B cell (primary cell): ENCODE measurements around the gene ZNF175. TPM values are rescaled to one million over a fixed set of nuclear protein-coding genes. Genes with fewer than 3 reads are reported as not detected.

ENCODE experiments used
- ATAC-seq: fragments of 200-7000 bp; cut with Tn5 transposase; one replicate; pipeline ENCODE4 v1.10.0; 2021; ENCODE audit warnings: low read depth, mild to moderate bottlenecking, moderate number of reproducible peaks, moderate library complexity
- CTCF ChIA-PET: fragments of 350-600 bp; sonication (Branson Sonifier 250); formaldehyde crosslinking; loops from one replicate; lab custom pipeline; 2021; ENCODE audit warnings: antibody characterized with exemption, inconsistent platforms; lab: Charles Lee
- POLR2A ChIA-PET: fragments of 350-600 bp; sonication (Branson Sonifier 250); formaldehyde crosslinking; loops from one replicate; lab custom pipeline; 2021; ENCODE audit warnings: antibody characterized with exemption; lab: Charles Lee
- DNase-seq: peaks from one replicate; pipeline ENCODE4 v3.0.0; 2013
- H2AFZ ChIP-seq: 2 replicates; pipeline ENCODE4 v1.6.1; 2012; ENCODE audit warnings: mild to moderate bottlenecking, low read depth, low read length; ENCODE audit not compliant: insufficient read depth, poor library complexity, severe bottlenecking
- H3K27ac ChIP-seq, 2 donors: 1 replicate in 1 of 2; 2 replicates in 1 of 2; pipeline ENCODE4 v1.5.1; 2012 to 2013; ENCODE audit warnings: low read length in 2 of 2, mild to moderate bottlenecking in 2 of 2, moderate library complexity in 1 of 2
- H3K27me3 ChIP-seq, 4 experiments: fragments of 200-600 bp in 1 of 4; sonication (generic) in 1 of 4; replicated peaks in 1 of 4; 1 replicate in 2 of 4; 2 replicates in 2 of 4; pipeline versions ENCODE4 v1.6.1 to v1.7.0; 2013 to 2016; ENCODE audit warnings: low read length in 3 of 4, mild to moderate bottlenecking in 2 of 4, mixed read lengths in 1 of 4, moderate library complexity in 1 of 4; ENCODE audit not compliant: insufficient read depth in 4 of 4, control insufficient read depth in 3 of 4; ENCODE audit errors: control extremely low read depth in 1 of 4
- H3K36me3 ChIP-seq, 2 experiments: replicated peaks in 1 of 2; 1 replicate in 1 of 2; 2 replicates in 1 of 2; pipeline versions ENCODE4 v1.6.1 to v1.7.1; 2013; ENCODE audit warnings: low read length in 1 of 2; ENCODE audit not compliant: insufficient read depth in 2 of 2, control insufficient read depth in 1 of 2; ENCODE audit errors: control extremely low read depth in 1 of 2, extremely low read depth in 1 of 2
- H3K4me1 ChIP-seq, 2 donors: fragments of 200-600 bp in 1 of 2; sonication (generic) in 1 of 2; 1 replicate in 1 of 2; 2 replicates in 1 of 2; pipeline versions ENCODE4 v1.5.1 to v1.6.1; 2013 to 2017; ENCODE audit warnings: low read length in 2 of 2; ENCODE audit not compliant: control insufficient read depth in 2 of 2, insufficient read depth in 2 of 2
- H3K4me2 ChIP-seq: replicated peaks from 2 replicates; pipeline ENCODE3; 2012; ENCODE audit warnings: mild to moderate bottlenecking, low read depth, low read length; ENCODE audit not compliant: poor library complexity, severe bottlenecking
- H3K4me3 ChIP-seq, 5 experiments: fragments of 200-600 bp in 1 of 5; sonication (generic) in 1 of 5; 1 replicate in 3 of 5; 2 replicates in 2 of 5; pipeline versions ENCODE4 v1.5.1 to v1.7.0; 2011 to 2016; ENCODE audit warnings: low read length in 4 of 5, mild to moderate bottlenecking in 4 of 5, low read depth in 2 of 5, control low read depth in 1 of 5, moderate library complexity in 1 of 5; ENCODE audit not compliant: insufficient read depth in 1 of 5; ENCODE audit errors: control extremely low read depth in 1 of 5, extremely low read depth in 1 of 5
- H3K79me2 ChIP-seq: fragments of 200-600 bp; sonication (generic); one replicate; pipeline ENCODE4 v1.6.0; 2016; ENCODE audit warnings: low read length; ENCODE audit not compliant: control insufficient read depth, insufficient read depth
- H3K9ac ChIP-seq: fragments of 200-600 bp; sonication (generic); 2 replicates; pipeline ENCODE4 v1.6.1; 2017; ENCODE audit warnings: mild to moderate bottlenecking, low read length, moderate library complexity
- H3K9me3 ChIP-seq, 3 donors: one replicate each; pipeline versions ENCODE4 v1.6.1 to v1.7.1; 2013; ENCODE audit warnings: low read length in 2 of 3; ENCODE audit not compliant: control insufficient read depth in 2 of 3, insufficient read depth in 1 of 3; ENCODE audit errors: control extremely low read depth in 1 of 3
- H4K20me1 ChIP-seq: 2 replicates; pipeline ENCODE4 v1.6.0; 2012; ENCODE audit warnings: mild to moderate bottlenecking, low read length; ENCODE audit not compliant: insufficient read depth, control insufficient read depth, poor library complexity, severe bottlenecking
- H3K27ac Mint-ChIP-seq: one replicate; pipeline ENCODE4 v1.8.0; 2021; ENCODE audit warnings: mixed read lengths
- H3K27me3 Mint-ChIP-seq: one replicate; pipeline ENCODE4 v1.8.0; 2021; ENCODE audit warnings: mixed read lengths
- H3K4me1 Mint-ChIP-seq: one replicate; pipeline ENCODE4 v1.8.0; 2021; ENCODE audit warnings: mixed read lengths
- H3K4me3 Mint-ChIP-seq: one replicate; pipeline ENCODE4 v1.8.0; 2021; ENCODE audit warnings: mixed read lengths
- H3K9me3 Mint-ChIP-seq: one replicate; pipeline ENCODE4 v1.8.0; 2022; ENCODE audit warnings: mixed read lengths; ENCODE audit not compliant: insufficient read depth
- EZH2 ChIP-seq: IDR thresholded peaks from 2 replicates; pipeline ENCODE4 v1.6.1; 2012; ENCODE audit warnings: borderline replicate concordance, low read depth, mild to moderate bottlenecking, moderate library complexity, low read length; ENCODE audit not compliant: insufficient read depth, poor library complexity, severe bottlenecking
- WGBS: methylation state at CpG from one replicate; pipeline ENCODE4 v1.1.5; 2013; ENCODE audit warnings: missing lambda C conversion rate; ENCODE audit not compliant: insufficient coverage; 5-methylcytosine and 5-hydroxymethylcytosine counted together
- intact Hi-C: fragments of 100-400 bp; cut with micrococcal nuclease; formaldehyde crosslinking; loops from one replicate; pipeline ENCODE4 v1.10.0; 2022
- polyA plus RNA-seq: library from polyadenylated mRNA; depleted of rRNA; stranded (reverse); fragments of >200 nt; gene quantifications from 2 replicates; pipeline ENCODE4 v1.2.3, GENCODE V29; 2012
- total RNA-seq, 2 donors: library from RNA; stranded (reverse); fragments of 120-200 nt in 1 of 2; gene quantifications; 1 replicate in 1 of 2; 2 replicates in 1 of 2; pipeline versions ENCODE4 v1.2.3 to v1.2.4, GENCODE V29; 2013 to 2022
- TF ChIP-seq, protein P1 (sequence below): fragments of 200-600 bp; IDR thresholded peaks from one replicate; pipeline ENCODE4 v1.8.0; 2022; ENCODE audit warnings: antibody characterized with exemption, mild to moderate bottlenecking

Gene ZNF175
- total and polyA plus RNA-seq, 2 donors (not counting 1 experiment from before 2014, with no cell fraction given), result 4.6 to 31.3 TPM

DNA sequence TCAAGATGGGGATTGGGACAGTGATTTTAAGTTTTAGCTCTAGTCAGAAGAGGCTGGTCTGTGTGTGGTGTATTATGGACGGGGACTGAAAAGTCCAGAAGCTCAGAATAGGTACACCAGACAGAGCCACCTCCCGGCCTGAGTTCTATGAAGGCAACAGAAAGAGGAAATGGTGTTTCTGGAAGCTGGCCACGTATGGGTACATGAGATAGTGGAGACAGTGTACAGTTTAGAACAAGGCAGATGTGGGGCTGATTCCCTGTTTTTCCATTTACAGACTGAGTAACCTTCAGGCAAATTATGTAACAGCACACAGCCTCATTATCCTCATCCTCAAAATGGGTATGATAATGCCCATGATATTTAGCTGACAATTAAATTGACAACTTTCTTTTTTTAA is 1.3 kb downstream of the ZNF175 start:
- Histone ChIP-seq H3K27me3 (no peaks in the 10 kb centered on the region), H3K9me3 (no peaks in the 10 kb centered on the region), H3K9ac (peak overlapping the region; percentile 70), H3K36me3 (peaks cover 1 to 21% of the 10 kb centered on the region in 2 experiments), H3K4me2 (peak overlapping the region; percentile 89), H2AFZ (no peak overlapping the region), H3K79me2 (peaks cover 13% of the 10 kb centered on the region), H3K4me1 (peaks cover 19% of the 10 kb centered on the region in 2 donors), H3K4me3 (peak overlapping the region in 3 of 5 experiments; percentile 77 to 84 (median 82)), H4K20me1 (no peaks in the 10 kb centered on the region), H3K27ac (peak overlapping the region in 1 of 2 donors; percentile 13)
- intact Hi-C loops, result loop anchor here (5.0 kb wide), 2 partner anchors 40 to 100 kb away; partner anchors contain the start of gene SIGLEC6
- DNase-seq (peak; percentile 56), ATAC-seq (peak; percentile 35)
- Mint-ChIP-seq H3K27ac (peak overlapping the region; percentile 60), H3K27me3 (no peaks in the 10 kb centered on the region), H3K9me3 (no peaks in the 10 kb centered on the region), H3K4me3 (peak overlapping the region; percentile 88), H3K4me1 (peaks cover 45% of the 10 kb centered on the region)
- WGBS, result 10% methylated on average over 2 of the region's 3 CpGs
- TF ChIP-seq EZH2, result no peak
- TF ChIP-seq, protein P1, sequence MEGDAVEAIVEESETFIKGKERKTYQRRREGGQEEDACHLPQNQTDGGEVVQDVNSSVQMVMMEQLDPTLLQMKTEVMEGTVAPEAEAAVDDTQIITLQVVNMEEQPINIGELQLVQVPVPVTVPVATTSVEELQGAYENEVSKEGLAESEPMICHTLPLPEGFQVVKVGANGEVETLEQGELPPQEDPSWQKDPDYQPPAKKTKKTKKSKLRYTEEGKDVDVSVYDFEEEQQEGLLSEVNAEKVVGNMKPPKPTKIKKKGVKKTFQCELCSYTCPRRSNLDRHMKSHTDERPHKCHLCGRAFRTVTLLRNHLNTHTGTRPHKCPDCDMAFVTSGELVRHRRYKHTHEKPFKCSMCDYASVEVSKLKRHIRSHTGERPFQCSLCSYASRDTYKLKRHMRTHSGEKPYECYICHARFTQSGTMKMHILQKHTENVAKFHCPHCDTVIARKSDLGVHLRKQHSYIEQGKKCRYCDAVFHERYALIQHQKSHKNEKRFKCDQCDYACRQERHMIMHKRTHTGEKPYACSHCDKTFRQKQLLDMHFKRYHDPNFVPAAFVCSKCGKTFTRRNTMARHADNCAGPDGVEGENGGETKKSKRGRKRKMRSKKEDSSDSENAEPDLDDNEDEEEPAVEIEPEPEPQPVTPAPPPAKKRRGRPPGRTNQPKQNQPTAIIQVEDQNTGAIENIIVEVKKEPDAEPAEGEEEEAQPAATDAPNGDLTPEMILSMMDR, result no peak
- ChIA-PET POLR2A (interaction anchor here (0.5 to 1.6 kb wide), 2 partner anchors 21 to 157 kb away, joined by 3 to 8 read pairs; no protein-coding TSS in a partner anchor), CTCF (interaction anchor here (0.7 to 1.7 kb wide), 10 partner anchors 18 to 99 kb away, joined by 3 to 8 read pairs (median 4); partner anchors contain the start of gene SIGLEC6)

DNA sequence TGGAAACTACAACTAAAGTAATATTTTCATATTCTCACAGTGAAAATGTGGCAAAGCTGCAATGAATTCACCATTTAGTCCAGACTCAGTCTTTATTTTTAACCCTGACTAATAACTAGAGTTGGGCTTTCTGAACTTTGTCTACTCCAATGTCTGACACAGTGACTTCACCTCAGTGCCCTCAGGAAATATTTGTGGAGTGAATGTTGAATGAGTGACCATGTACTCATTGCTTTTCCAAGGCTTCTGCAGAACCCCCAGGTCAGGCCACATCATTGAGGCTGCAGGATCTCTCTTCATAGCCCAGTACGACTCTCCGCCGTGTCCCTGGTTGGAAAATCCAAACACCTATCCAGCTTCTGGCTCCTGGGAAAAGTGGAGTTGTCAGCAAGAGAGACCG is 1.8 kb downstream of the ZNF175 start:
- intact Hi-C loops, result loop anchor here (5.0 kb wide), 2 partner anchors 41 to 101 kb away; partner anchors contain the start of gene SIGLEC6
- ATAC-seq, result no peak
- Mint-ChIP-seq H3K27me3 (no peaks in the 10 kb centered on the region), H3K4me3 (no peak overlapping the region), H3K4me1 (peaks cover 45% of the 10 kb centered on the region), H3K27ac (no peak overlapping the region), H3K9me3 (no peaks in the 10 kb centered on the region)
- no peaks in the 10 kb centered on the region for H3K27me3 ChIP-seq
- DNase-seq, result no peak
- peaks cover 13% of the 10 kb centered on the region for H3K79me2 ChIP-seq
- POLR2A ChIA-PET, result interaction anchor here (0.5 to 1.6 kb wide), 2 partner anchors 21 to 157 kb away, joined by 3 to 8 read pairs; no protein-coding TSS in a partner anchor
- no peak overlapping the region for H3K27ac ChIP-seq
- peak overlapping the region; percentile 89 for H3K4me2 ChIP-seq
- CTCF ChIA-PET, result interaction anchor here (0.7 to 1.7 kb wide), 9 partner anchors 19 to 100 kb away, joined by 3 to 8 read pairs (median 4); partner anchors contain the start of gene SIGLEC6
- peaks cover 19% of the 10 kb centered on the region in 2 donors for H3K4me1 ChIP-seq
- no peak overlapping the region for H3K4me3 ChIP-seq
- H3K9ac ChIP-seq, result no peak overlapping the region
- H4K20me1 ChIP-seq, result no peaks in the 10 kb centered on the region
- WGBS, result 58% methylated on average over 3 of the region's 4 CpGs
- no peak overlapping the region for H2AFZ ChIP-seq
- TF ChIP-seq, protein P1, result no peak
- no peak for TF ChIP-seq EZH2
- peaks cover 1 to 21% of the 10 kb centered on the region in 2 experiments for H3K36me3 ChIP-seq
- no peaks in the 10 kb centered on the region for H3K9me3 ChIP-seq
